Right atrium auricular region (tissue), 2 donors: Measurements from ENCODE around the gene ALDH1L1. TPM values are rescaled to one million over a fixed set of nuclear protein-coding genes. Genes with fewer than 3 reads are reported as not detected.

Experiments
- DNase-seq: peaks from one replicate; pipeline ENCODE4 v3.0.0-alpha.2; 2019; ENCODE audit warnings: low spot score
- H3K27ac ChIP-seq, 2 donors: fragments of 200-600 bp; sonication (generic); 1 replicate in 1 of 2; 2 replicates in 1 of 2; pipeline ENCODE4 v1.5.1; 2016 to 2019
- H3K27me3 ChIP-seq, 2 donors: fragments of 200-600 bp; sonication (generic); one replicate each; pipeline versions ENCODE4 v1.5.1 to v1.6.0; 2017 to 2019
- H3K36me3 ChIP-seq: fragments of 200-600 bp; sonication (generic); one replicate; pipeline ENCODE4 v1.5.1; 2016
- H3K4me1 ChIP-seq, 2 donors: fragments of 200-600 bp; sonication (generic); one replicate each; pipeline versions ENCODE4 v1.5.1 to v1.6.0; 2017 to 2019
- H3K4me3 ChIP-seq, 2 donors: fragments of 200-600 bp; sonication (generic); 1 replicate in 1 of 2; 2 replicates in 1 of 2; pipeline ENCODE4 v1.5.1; 2017 to 2019; ENCODE audit warnings: mild to moderate bottlenecking in 1 of 2, moderate library complexity in 1 of 2
- H3K9me3 ChIP-seq, 2 donors: fragments of 200-600 bp; sonication (generic); one replicate each; pipeline ENCODE4 v1.5.1; 2019
- CTCF ChIP-seq, 2 donors: fragments of 200-600 bp; sonication (generic); IDR thresholded peaks; one replicate each; pipeline ENCODE4 v1.5.1; 2019; ENCODE audit warnings: antibody characterized with exemption in 2 of 2
- total RNA-seq, 2 donors: library from RNA; depleted of rRNA; stranded (reverse); fragments of >200 nt; gene quantifications; one replicate each; pipeline ENCODE4 v1.1.0, GENCODE V29; 2016

Gene ALDH1L1
- total RNA-seq, 2 donors from 2014 or later, result 13.7 to 24.0 TPM

- H3K27me3 ChIP-seq, result no peaks in the 10 kb centered on the region
- no peak overlapping the region for H3K4me3 ChIP-seq
- H3K36me3 ChIP-seq, result no peaks in the 10 kb centered on the region
- peaks cover 0 to 6% of the 10 kb centered on the region in 2 donors for H3K4me1 ChIP-seq
- no peak for DNase-seq
- H3K9me3 ChIP-seq, result no peaks in the 10 kb centered on the region
- TF ChIP-seq CTCF (IDR thresholded peaks at IDR 0.05), result no peak
- no peak overlapping the region for H3K27ac ChIP-seq
These were observed 19.9 kb downstream of the ALDH1L1 start for GRCh38 chr3:126160243-126161210.

GRCh38 chr3:126159476-126159875 lies 20.9 kb downstream of the ALDH1L1 start:
- no peaks in the 10 kb centered on the region for H3K36me3 ChIP-seq
- no peak for DNase-seq
- no peak for TF ChIP-seq CTCF (IDR thresholded peaks at IDR 0.05)
- H3K27ac ChIP-seq, result no peak overlapping the region
- H3K4me1 ChIP-seq, result peaks cover 0 to 6% of the 10 kb centered on the region in 2 donors
- H3K4me3 ChIP-seq, result no peak overlapping the region
- no peaks in the 10 kb centered on the region for H3K27me3 ChIP-seq
- H3K9me3 ChIP-seq, result no peaks in the 10 kb centered on the region

- no peaks in the 10 kb centered on the region for H3K36me3 ChIP-seq
- TF ChIP-seq CTCF (IDR thresholded peaks at IDR 0.05), result no peak
- peaks cover 0 to 6% of the 10 kb centered on the region in 2 donors for H3K4me1 ChIP-seq
- no peak for DNase-seq
- H3K4me3 ChIP-seq, result no peak overlapping the region
- no peaks in the 10 kb centered on the region for H3K27me3 ChIP-seq
- no peak overlapping the region for H3K27ac ChIP-seq
- H3K9me3 ChIP-seq, result no peaks in the 10 kb centered on the region
These were observed 21.4 kb downstream of the ALDH1L1 start for GRCh38 chr3:126158912-126159454.

- H3K36me3 ChIP-seq, result no peaks in the 10 kb centered on the region
- no peak overlapping the region for H3K27ac ChIP-seq
- H3K4me3 ChIP-seq, result no peak overlapping the region
- peaks cover 0 to 6% of the 10 kb centered on the region in 2 donors for H3K4me1 ChIP-seq
- no peaks in the 10 kb centered on the region for H3K9me3 ChIP-seq
- DNase-seq, result no peak
- TF ChIP-seq CTCF (IDR thresholded peaks at IDR 0.05), result no peak
- H3K27me3 ChIP-seq, result no peaks in the 10 kb centered on the region
These were observed 22.1 kb downstream of the ALDH1L1 start for GRCh38 chr3:126158016-126158911.

- DNase-seq, result no peak
These were observed 23.2 kb downstream of the ALDH1L1 start for GRCh38 chr3:126157083-126157768.

More at GRCh38 chr3:126157083-126157768, 23.2 kb downstream of the ALDH1L1 start:
- Histone ChIP-seq H3K27me3 (no peaks in the 10 kb centered on the region), H3K9me3 (no peaks in the 10 kb centered on the region), H3K4me3 (no peak overlapping the region), H3K36me3 (no peaks in the 10 kb centered on the region), H3K27ac (no peak overlapping the region), H3K4me1 (peaks cover 0 to 6% of the 10 kb centered on the region in 2 donors)
- no peak for TF ChIP-seq CTCF (IDR thresholded peaks at IDR 0.05)
